OCI-M2 (cell line): ENCODE data around the gene METTL22.

Source experiments
- DNase-seq: peaks from one replicate; lab custom pipeline; 2025; ENCODE audit not compliant: unreplicated experiment; lab: John Stamatoyannopoulos, UW

Gene METTL22

GRCh38 chr16:8663192-8664089, 41.9 kb downstream of the METTL22 start:
- DNase-seq = no peak

DNA sequence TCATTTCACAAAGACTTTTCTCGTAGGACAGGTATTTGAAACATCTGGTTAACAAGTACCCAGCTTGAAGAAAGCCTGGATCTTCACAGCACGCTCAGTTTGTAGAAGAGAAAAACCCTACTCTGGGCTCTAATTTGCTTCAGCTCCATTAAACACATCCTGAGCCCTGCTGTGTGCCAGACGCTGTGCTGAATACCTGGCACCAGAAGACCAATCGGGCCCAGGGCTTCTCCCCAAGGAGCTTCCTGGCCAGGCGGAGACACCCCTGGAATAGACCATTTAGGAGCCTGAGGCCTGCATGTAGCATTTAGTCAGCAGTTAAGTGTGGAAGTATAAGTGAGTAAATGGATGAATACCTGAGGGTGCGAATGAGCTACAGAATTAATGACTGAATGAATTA, 44.0 kb downstream of the METTL22 start:
- DNase-seq = no peak

- DNase-seq = no peak
These were observed 46.0 kb downstream of the METTL22 start for GRCh38 chr16:8667492-8667891.

DNA sequence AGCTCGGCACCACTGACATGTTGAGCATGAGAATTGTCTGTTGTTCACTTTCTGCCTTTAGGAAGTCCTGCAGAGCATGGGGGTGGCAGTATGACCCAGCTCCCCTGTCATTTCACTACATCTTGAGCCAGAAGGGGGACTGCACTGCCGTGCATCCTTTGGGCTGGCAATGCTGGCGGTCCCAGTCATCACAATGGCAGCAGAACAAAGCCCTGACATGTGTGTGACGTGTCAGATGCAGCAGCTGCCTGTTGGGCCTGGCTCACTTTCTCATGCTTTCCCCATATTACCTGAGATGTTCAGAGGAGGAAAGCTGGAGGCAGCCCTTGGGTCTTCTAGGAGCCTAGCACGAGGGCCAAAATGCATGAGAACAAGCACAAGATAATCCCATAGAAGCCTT, 46.6 kb downstream of the METTL22 start:
- no peak for DNase-seq

GRCh38 chr16:8669481-8669880, 48.0 kb downstream of the METTL22 start:
- no peak for DNase-seq

- DNase-seq = no peak
These were observed 48.6 kb downstream of the METTL22 start for GRCh38 chr16:8670014-8670560.

- DNase-seq = no peak
These were observed 52.3 kb downstream of the METTL22 start for GRCh38 chr16:8673611-8674412.

- no peak for DNase-seq
These were observed 53.0 kb downstream of the METTL22 start, which contains the start of gene ABAT for GRCh38 chr16:8674413-8675022. TSS of gene ABAT (plus strand) at chr16:8674617. CDS start at chr16:8735740, 61,123 bp downstream.

DNA sequence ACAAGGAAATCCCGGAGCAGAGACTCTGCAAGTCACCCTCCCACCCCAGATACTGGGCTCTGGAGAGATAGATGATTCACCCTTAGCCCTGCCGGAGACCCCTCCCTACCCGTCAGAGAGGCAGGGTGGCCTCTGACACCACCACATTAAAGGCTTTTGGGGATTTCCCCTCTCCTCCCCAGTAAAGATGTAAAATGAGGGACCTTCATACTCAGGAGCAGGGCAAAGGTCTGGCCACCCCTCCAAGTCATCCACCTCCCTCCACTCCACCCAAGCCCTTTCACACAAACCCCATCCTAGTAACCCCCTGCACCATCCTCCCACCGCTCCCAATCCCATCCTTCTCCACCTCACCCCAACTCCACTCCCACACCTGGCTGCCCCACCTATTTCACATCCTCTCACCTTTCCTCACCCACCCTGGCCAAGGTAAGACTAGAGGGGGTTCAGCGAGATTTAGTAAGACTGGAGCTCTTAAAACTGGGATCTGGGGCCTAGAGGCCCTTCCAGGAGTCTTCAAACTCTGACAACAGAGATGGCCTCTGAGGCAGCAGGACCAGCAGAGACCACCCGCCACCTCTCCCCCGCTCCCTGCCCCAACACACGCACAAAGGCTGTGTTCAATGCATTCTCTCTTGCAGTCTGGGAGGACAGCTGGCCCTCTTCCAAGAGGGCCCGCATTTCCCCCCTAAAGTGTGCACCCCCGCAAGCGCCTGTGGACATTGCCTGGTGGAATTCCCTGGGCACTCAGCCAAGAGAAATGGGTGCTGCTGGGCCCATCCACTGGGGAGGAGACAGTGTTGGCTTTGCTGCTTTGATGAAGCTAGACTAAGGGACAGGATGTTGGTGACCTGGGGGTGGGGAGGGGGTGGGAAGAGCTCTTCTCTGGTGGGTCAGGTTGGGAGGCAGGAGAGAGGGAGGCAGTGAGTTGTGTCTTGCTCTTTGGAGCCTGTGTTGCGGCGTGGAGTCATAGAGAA, 54.0 kb downstream of the METTL22 start:
- DNase-seq = no peak

- no peak for DNase-seq
These were observed 54.7 kb downstream of the METTL22 start for GRCh38 chr16:8676160-8676547.

- no peak for DNase-seq
These were observed 55.4 kb downstream of the METTL22 start for GRCh38 chr16:8676737-8677375.

DNA sequence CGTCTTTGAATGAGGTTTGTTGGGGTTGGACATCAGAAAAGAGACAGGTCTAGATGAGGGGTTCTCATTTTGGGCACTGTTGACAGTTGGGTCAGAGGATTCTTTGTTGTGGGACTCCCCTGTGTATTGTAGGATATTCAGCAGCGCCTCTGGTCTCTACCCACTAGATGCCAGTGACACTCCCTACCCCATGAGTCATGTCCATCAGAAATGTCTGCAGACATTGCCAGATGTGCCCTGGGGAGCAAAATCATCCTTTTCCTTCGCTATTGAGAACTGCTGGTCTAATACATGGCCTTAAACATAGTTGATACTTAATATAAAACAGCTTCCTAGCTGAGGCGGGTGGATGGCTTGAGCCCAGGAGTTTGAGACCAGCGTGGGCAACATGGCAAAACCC, 56.0 kb downstream of the METTL22 start:
- no peak for DNase-seq

DNA sequence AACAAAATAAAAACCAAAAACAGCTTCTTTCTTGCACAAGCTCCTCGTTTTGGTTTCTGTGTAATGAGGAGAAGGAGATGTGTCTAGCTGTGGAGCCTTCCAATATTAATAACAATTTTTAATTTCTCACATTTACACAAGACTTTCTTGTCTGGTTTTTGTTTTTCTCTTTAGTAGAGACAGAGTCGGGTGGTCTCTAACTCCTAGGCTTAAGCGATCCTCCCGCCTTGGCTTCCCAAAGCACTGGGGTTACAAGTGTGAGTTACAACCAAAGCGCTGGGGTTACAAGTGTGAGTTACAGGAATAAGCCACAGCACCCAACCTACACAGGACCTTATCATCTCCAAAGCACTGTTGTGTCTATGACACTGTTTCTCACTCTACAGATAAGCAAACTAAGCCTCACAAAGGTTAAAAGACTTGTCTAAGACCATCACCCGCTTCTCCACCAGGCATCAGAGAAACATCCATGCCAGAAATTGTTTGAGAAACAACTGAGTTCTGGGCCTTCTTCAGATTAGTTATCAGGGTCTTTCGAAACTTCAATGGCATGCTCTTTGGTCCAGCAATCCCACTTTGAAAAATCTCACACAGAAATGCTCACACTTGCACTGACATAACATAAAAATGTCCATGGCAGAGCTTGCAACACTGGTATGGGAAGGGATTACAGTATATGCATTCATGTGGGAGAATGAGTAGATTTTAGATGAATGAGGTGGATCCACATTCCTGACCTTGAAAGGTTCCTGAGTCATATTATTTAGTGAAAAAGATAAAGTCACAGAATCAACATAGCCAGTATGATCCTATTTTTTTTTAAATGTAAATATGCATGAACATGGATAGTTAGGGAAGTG, 56.8 kb downstream of the METTL22 start:
- no peak for DNase-seq

- no peak for DNase-seq
These were observed 57.7 kb downstream of the METTL22 start for GRCh38 chr16:8679151-8679550.

DNA sequence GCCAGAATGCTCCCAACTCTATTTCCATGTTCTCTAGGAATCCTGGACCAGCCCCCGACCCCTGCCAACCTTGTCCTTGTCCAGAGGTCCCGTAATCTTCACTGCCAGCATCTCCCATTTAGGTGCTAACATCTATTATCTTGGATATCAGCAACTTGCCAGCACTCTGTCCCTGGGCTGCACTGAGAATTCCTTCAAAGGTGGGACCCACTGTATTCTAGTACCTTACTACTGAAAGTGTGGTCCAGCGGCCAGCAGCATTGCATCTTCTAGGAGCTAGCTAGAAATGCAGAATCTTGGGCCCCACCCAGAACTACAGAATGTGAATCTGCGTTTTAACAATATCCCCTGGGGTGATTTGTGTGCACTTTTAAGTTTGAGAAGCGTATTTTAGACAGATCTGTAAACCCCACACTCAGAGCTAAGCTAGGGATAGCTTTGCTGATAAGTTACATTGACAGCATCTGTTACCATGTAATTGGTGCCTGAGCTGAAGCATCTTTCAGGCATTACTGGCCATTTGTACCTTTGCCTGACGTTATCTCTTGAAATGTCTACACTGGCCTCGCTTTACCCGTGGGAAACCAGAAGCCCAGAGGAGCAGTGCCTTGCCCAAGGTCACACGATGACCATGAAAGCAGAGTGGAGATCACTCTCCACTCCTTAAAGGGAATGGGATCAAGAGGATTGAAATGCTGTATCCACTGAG, 61.2 kb downstream of the METTL22 start:
- DNase-seq = no peak

DNA sequence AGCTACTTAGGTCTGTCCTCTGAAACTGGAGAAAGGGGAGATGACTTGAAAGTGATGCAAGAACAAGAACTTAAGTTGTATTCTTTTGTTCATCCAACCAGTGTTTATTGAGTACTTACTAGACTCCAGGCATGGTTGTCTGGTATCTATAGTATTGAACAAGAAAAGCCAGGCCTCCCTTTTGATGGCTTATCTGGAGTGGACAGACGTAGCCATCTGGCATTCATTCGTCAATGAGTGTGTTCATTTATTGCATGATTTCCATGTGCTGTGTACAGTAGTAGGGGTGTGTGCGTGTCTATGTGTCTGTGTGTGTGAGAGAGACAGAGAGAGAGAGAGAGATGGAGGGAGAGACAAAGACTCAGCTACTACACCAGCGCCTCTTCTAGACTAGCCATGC, 62.1 kb downstream of the METTL22 start:
- no peak for DNase-seq

DNA sequence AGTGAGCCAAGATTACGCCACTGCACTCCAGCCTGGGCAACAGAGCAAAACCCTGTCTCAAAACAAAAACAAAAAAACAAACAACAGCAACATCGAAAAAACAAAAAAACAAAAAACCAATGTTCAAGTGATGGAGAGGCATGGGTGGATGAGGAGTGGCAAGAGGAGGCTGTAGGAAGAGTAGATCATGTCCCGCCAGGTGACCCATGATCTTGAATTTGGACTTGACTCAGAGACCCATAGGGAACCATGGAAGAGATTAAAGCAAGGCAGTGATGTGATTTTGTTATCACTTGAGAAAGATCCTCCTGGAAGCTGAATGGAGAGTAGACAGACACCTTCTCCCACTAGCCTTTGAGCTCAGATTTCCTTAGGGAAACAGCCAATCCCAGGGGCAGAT, 64.1 kb downstream of the METTL22 start:
- no peak for DNase-seq

DNA sequence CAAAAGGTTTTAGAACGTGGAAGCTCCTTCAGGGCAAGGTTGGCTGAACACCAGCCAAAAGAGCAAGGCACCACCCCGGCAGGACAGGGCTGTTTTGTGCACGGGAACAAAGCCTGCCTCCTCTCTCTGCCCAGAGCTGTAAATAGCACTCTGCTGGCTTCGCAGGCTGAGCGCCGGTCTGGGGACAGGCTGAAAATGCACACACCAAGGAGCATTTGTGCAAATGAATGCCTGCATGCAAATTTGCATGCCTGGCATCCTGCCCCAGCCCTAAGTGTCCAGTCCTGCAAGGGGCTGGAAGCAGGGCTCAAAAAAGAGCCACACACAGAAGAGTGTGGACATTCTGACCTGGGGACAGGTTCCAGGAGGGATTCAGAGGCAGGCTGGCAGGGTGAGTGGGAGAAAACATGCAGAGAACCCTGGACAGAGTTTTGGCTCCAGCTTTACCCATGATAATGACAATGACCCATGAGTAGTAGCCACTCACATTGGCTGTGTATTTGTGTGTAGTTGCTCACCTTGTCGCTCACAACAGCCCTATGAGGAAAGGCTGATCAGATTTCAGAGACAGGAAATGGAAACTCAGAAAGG, 64.6 kb downstream of the METTL22 start:
- DNase-seq = no peak
